Left lobe of liver (tissue), 2 donors: ENCODE data around the gene FRMD4A. TPM values are rescaled to one million over a fixed set of nuclear protein-coding genes. Genes with fewer than 3 reads are reported as not detected.

ENCODE experiments used
- ATAC-seq: fragments of 200-7000 bp; cut with Tn5 transposase; one replicate; pipeline ENCODE4 v1.9.1; 2020; ENCODE audit warnings: mild to moderate bottlenecking, moderate library complexity
- DNase-seq: peaks from one replicate; pipeline ENCODE4 v3.0.0-alpha.2; 2020; ENCODE audit warnings: low spot score
- total RNA-seq: library from RNA; stranded (reverse); gene quantifications from one replicate; pipeline ENCODE4 v1.2.1, GENCODE V29; 2021
- donor health status: DM: no; HTN: no; CAD: no; lungs with moderate emphysema.
- donor health status: DM: no; HTN: yes; CAD: no.

Gene FRMD4A
- total RNA-seq, 1 donor from 2014 or later: 13.8 TPM

- no peak for ATAC-seq
- no peak for DNase-seq
Measured at GRCh38 chr10:14345262-14345661, 14.5 kb upstream of the FRMD4A start.

- DNase-seq (no peak), ATAC-seq (no peak)
Measured at GRCh38 chr10:14340051-14340744, 9.5 kb upstream of the FRMD4A start.

GRCh38 chr10:14336736-14337135, 6.0 kb upstream of the FRMD4A start:
- no peak for DNase-seq
- no peak for ATAC-seq

- ATAC-seq: no peak
Measured at GRCh38 chr10:14334771-14335170, 4.0 kb upstream of the FRMD4A start.

GRCh38 chr10:14333606-14334005, 2.9 kb upstream of the FRMD4A start:
- ATAC-seq: no peak
- no peak for DNase-seq

More at GRCh38 chr10:14334771-14335170, 4.0 kb upstream of the FRMD4A start:
- DNase-seq: no peak

GRCh38 chr10:14332903-14333302, 2.2 kb upstream of the FRMD4A start:
- no peak for ATAC-seq
- DNase-seq: no peak

GRCh38 chr10:14329746-14330173, 964 bp downstream of the FRMD4A start:
- DNase-seq: no peak
- ATAC-seq: no peak

- DNase-seq (no peak), ATAC-seq (no peak)
Measured at GRCh38 chr10:14328881-14329672, 1.6 kb downstream of the FRMD4A start.

GRCh38 chr10:14327527-14327926, 3.2 kb downstream of the FRMD4A start:
- ATAC-seq: no peak
- no peak for DNase-seq

GRCh38 chr10:14326581-14326980, 4.1 kb downstream of the FRMD4A start:
- ATAC-seq (no peak), DNase-seq (no peak)

- ATAC-seq: peak; percentile 78
- DNase-seq: peak; percentile 54
Measured at GRCh38 chr10:14325325-14325955, 5.3 kb downstream of the FRMD4A start.

- DNase-seq: no peak
Measured at GRCh38 chr10:14322526-14323188, 8.1 kb downstream of the FRMD4A start.

GRCh38 chr10:14318007-14318406, 12.7 kb downstream of the FRMD4A start:
- ATAC-seq (no peak), DNase-seq (no peak)

More at GRCh38 chr10:14322526-14323188, 8.1 kb downstream of the FRMD4A start:
- ATAC-seq: no peak

- ATAC-seq (no peak), DNase-seq (no peak)
Measured at GRCh38 chr10:14312014-14312413, 18.7 kb downstream of the FRMD4A start.

GRCh38 chr10:14311206-14311957, 19.3 kb downstream of the FRMD4A start:
- ATAC-seq (no peak), DNase-seq (no peak)

GRCh38 chr10:14309593-14309992, 21.1 kb downstream of the FRMD4A start:
- ATAC-seq (no peak), DNase-seq (no peak)

GRCh38 chr10:14306190-14306589, 24.5 kb downstream of the FRMD4A start:
- DNase-seq (no peak), ATAC-seq (no peak)

GRCh38 chr10:14304046-14304445, 26.7 kb downstream of the FRMD4A start:
- ATAC-seq: no peak
- DNase-seq: no peak

GRCh38 chr10:14302035-14302434, 28.7 kb downstream of the FRMD4A start:
- ATAC-seq (no peak), DNase-seq (no peak)

GRCh38 chr10:14299556-14299955, 31.2 kb downstream of the FRMD4A start:
- DNase-seq: no peak
- no peak for ATAC-seq
